NCI-H2196 treated with DMSO at 0.1 percent for 48 hours (cell line): ENCODE data around the gene SMAD7.

Source experiments
- DNase-seq: peaks from one replicate; lab custom pipeline; 2025; ENCODE audit not compliant: unreplicated experiment; lab: John Stamatoyannopoulos, UW

The SMAD7 gene, protein sequence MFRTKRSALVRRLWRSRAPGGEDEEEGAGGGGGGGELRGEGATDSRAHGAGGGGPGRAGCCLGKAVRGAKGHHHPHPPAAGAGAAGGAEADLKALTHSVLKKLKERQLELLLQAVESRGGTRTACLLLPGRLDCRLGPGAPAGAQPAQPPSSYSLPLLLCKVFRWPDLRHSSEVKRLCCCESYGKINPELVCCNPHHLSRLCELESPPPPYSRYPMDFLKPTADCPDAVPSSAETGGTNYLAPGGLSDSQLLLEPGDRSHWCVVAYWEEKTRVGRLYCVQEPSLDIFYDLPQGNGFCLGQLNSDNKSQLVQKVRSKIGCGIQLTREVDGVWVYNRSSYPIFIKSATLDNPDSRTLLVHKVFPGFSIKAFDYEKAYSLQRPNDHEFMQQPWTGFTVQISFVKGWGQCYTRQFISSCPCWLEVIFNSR

DNA sequence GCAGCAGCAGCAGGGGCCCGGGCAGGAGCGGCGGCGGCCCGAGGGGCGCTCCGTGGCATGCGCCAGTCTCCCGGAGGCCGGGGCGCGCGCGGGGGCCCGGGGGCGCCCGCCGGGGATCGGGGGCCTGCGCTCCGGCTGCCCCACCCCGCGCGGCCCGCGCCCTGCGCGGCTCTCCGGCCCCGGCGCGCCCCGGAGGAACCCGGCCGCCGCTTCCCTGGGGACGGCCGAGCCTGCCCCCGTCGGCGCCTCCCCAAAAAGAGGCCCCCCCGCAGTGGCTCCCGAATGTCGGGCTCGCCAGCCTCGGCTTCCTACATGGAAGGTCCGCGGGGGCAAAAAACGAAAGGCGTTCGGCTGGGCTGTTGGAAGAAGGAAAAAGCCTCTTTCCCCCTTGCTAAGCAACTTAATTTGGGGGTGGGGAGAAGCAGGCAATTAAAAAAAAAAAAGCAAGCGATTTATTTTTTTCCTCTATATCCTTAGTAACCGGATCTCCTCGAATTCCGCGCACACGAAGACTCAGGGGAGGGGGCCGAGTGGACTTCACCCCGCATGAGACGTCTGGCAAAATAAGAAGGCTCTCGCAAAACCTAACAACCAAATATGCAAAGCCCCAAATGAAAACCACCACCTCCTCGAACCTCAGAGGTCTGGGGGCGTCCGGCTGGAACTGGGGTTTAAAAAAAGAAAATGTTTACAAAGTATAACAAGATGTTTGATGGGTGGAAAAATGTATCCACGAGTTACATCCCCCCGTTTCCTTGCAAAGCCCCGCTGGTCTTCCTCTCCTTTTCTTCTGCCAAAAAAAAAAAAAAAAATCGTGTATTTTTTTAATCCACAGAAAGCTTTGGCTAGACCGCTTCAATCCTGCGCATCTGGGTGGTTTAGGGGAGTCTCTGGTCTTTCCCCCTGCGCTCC lies at the start of gene SMAD7:
TSS of gene SMAD7 (minus strand) at position 430 of the 912 bp plus-strand sequence. CDS start 541 bp downstream, outside the sequence.
- no peak for DNase-seq

DNA sequence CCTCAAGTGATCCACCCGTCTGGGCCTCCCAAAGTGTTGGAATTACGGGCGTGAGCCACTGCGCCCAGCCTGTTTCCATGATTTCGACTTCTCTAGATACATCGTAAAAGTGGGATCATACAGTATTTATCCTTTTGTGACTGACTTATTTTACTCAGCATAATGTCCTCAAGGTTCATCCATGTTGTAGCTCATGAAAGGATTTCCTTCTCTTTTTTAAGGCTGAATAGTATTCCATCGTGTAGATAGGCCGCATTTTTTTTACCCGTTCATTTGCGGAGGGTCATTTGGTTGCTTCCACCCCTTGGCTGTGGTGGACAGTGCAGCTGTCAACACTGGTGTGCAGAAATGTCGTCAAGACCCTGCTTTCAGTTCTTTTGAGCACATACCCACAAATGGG lies 48.8 kb upstream of the SMAD7 start:
- DNase-seq, result no peak

DNA sequence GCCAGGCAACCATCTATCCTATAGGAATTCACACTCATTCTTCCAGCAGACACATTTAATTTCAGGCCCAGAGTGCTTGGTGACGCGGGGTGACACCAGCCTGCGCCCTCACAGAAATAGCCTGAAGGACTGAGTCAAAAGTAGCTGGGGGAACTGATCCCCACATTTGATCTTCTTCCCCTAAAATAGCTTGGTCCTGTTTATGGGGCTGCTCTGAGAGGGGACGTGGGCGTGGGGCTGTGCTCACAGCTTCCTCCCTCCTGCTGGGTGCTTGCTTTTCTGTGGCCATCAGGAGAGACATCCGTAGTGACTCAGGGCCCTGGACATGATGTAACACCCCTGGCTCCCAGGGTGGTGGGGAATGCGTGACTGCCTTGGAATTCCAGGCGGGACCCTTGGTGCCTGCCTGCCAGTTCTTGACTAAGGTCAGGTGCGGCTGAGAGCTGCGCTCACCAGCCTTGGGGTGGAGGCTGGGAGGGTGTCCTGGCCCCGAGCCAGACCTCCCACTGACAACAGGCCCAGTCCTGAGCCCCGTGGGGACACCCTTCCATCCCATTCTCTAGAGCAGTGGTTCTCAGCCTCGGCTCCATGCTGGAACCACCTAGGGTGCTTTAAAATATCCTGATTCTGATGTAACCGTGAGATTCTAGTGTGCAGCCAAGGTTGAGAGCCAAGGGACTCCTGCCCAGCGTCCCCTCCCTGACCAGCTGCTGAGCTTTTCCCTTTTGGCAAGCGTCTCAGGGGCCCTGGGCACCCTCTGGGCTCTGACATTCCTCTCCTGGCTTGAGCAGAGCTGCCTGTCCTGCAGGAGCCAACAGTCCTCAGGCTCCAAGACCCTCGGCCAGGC lies 47.4 kb upstream of the SMAD7 start:
- no peak for DNase-seq

DNA sequence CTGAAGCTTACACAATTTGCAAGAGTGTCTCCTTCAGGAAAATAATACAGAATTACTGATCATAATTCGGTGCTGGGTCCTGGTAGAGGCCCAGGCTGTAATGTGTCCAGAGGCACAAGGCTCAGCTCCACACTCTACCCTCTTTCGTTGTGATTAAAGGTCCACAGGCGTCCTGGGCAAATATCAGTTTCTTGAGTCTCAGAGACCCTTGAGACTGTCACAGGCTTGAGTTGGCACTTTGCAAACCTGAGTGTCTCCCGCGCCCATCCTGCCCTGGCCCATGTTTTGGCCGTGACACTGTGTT lies 46.9 kb upstream of the SMAD7 start:
- DNase-seq, result no peak

DNA sequence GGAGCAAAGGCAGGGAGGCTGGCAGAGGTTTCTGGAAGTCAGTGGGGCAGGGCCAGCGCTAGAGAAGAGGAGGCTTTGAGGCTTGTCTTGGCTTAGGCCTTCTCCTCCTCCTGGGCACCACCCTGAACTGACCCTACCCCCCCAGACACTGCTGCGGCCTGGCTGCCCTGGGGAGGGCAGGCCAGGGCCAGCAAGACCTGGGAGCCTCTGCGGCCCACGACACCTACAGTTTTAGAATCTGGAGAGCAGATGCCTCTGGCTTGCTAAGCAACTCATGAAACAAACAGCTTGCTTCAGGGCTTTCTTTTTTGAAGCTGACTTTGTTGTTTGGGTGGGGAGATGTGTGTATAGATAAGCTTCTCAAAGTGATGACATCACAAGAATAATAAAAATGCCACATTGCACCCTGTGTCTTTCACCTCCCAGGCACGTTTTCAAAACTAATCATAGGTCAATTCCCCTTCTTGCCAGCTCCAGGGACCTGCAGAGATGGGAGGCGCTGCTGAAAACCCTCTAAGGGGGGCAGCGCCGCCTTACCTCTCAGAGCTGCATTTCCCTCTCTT lies 46.2 kb upstream of the SMAD7 start:
- no peak for DNase-seq

- no peak for DNase-seq
Measured at GRCh38 chr18:48996041-48996440, 45.3 kb upstream of the SMAD7 start.

- DNase-seq, result no peak
Measured at GRCh38 chr18:48994926-48995835, 44.4 kb upstream of the SMAD7 start.

GRCh38 chr18:48994044-48994651 lies 43.4 kb upstream of the SMAD7 start:
- no peak for DNase-seq

- no peak for DNase-seq
Measured at GRCh38 chr18:48993586-48993985, 42.8 kb upstream of the SMAD7 start.

DNA sequence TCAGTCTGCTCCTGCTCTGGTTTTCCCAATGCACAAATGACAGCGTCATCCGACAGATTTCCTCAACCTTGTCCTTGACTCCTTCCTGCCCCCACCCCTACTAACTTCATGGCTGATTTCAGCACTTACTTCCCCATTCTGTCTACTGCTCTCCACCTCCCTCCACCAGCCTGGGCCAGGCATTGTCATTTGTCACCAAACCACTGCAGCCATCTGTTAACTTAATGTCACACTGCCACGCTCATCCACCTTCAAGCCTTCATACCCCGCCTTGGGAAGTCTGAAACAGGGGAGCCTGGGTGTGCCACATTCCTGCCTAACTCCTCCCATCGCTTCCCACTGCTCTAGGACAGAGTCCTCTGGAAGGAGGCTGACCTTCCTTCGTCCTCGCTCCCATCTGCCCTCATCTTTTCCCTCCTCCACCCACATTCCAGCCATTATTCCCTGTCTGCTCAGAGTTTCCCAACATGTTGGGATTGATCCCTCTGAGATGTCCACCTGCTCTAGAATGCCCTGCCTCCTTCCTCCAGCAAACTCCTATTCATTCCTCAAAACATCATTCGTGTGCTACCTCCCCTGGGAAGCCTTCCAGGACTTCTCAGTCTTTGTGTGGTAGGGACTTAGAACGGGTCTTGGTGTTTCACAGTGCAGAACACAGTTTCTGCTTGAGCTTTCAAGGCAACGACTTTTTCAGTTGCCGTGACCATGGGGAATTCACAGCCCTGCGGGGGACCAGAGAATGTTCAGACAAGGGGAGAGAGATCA lies 42.2 kb upstream of the SMAD7 start:
- no peak for DNase-seq

DNA sequence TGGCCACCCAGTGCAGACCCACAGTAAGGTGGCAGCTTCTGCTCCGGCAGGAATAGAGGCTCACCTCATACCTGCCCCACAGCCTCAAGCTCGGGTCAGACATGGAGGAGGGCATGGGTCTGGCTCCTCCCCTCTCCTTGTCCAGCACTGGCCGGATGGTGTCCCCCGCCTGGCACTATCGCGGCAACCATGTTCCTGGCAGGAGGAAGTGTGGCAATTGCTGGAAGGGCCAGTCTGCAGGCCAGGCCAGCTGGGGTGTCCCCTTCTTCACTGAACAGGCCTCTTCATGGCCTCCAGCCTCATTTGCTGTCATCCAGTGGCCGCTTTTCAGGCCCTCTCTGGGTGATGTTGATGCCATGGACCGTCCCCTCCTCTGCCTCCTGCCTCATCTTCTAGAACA lies 41.4 kb upstream of the SMAD7 start:
- DNase-seq, result no peak

DNA sequence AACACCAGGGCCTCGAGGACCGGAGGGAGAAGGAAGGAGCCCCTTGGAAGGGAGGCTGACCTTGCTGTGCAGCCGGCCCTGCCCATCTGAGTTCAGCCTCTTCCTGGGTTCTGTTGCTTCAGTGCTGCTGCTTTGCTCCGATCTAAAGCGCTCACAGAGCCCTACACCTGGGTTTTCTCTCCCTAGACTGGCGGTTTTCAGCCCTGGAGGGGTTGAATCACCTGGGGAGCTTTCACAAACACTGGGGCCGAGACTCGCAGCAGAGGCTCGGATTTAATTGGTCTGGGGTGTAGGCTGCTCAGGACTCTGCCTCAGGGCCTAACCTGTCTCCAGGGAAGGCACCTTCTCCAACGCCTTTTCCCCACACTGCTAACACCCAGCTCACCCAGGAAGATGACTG lies 40.9 kb upstream of the SMAD7 start:
- no peak for DNase-seq

DNA sequence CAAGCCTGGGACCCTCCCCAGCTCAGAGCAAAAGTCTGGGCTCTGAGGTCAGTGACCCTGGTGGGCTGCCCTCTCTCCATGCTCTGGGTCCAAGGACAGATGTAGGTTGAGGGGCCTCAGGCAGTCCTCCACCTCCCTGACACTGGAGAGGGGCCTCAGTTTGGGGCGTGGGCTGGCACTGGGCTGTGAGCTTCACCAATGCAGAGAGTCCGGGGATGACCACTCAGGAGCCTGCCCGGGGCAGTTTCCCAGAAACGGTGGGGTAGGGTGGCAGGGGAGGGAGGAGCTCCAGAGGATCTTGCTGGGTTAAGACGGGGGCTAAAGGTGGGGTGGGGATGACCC lies 40.5 kb upstream of the SMAD7 start:
- no peak for DNase-seq

DNA sequence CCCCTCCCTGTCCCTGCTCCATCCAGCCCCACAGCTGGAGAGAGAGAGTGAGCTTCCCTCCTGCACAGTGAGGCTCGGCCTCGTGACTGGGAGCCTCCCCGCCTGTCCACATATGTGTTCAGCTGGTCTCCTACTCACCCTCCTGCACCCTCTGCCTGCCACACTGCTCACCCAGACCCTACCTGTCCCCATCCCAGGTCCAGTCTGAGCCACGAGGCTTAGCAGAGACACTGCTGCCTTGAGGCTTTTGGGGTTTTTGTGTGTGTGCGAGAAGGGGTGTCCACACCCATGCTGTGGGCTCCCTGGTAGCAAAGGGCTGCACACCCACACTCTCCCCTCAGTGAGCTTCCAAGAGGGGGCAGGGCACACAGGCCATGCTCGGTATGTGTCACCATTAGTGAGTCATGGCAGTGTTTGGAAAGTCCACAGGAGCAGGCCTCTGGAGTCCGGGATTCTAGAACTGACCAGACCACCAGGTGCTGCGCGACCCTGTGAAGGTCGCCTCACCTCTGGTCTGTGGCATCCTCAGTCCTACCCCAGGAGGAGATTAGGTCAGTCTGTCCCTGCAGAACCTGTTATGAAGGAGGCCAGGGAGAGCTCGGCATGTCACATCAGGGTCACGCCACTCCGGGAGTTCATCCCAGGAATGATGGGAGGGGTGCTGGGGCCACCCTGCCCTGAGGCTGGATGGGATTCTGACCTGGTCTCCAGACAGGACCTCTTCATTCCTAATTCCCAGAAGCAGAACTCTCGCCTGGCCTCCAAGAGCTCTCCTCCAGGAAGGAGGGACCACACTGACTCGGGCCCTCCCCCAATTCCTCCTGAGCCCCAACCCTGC lies 39.9 kb upstream of the SMAD7 start:
- no peak for DNase-seq

DNA sequence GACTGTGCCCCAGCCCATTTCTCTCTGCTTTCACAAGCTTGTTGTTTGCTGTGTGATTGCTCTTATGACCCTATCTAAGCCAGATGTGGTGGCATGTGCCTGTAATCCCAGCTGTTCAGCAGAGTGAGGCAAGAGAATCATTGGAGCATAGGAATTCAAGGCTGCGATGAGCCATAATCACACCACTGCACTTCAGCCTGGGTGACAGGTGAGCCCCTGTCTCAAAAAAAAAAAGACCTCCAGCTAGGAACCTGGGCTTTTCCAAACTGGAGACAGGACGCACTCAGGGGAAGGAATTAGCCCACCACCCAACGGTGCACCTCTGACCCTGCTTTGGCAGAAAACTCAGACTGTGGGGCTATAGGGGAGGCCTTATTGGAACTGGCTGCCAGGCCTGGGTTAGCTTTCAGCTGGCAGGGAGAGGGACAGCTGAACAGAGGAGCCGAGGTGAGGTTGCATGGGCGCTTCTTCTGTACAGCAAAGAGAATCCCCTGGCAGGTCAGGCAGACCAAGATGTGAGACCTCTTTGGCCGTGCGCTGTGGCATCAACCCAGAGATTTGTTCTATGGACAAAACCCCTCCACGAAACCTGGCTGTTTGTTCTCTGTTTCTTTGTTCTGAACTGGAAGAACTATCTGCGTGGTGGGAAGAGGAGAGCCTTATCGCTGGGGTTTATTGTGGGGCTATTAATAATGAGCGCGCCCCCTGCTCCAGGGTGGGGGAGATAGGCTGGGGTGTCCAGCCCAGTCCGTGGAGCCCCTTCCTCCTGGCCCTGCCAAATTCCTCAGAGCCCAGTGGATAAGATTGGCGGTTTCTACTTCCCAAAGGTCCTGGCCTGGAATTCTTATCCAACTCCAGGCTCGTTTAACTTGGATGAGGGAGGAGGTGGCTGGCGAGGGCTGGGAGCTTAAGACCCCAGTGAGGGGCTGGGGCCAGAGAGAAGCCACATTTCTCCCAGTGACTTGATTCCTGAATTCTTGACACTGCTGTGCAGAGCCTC lies 38.8 kb upstream of the SMAD7 start:
- no peak for DNase-seq

DNA sequence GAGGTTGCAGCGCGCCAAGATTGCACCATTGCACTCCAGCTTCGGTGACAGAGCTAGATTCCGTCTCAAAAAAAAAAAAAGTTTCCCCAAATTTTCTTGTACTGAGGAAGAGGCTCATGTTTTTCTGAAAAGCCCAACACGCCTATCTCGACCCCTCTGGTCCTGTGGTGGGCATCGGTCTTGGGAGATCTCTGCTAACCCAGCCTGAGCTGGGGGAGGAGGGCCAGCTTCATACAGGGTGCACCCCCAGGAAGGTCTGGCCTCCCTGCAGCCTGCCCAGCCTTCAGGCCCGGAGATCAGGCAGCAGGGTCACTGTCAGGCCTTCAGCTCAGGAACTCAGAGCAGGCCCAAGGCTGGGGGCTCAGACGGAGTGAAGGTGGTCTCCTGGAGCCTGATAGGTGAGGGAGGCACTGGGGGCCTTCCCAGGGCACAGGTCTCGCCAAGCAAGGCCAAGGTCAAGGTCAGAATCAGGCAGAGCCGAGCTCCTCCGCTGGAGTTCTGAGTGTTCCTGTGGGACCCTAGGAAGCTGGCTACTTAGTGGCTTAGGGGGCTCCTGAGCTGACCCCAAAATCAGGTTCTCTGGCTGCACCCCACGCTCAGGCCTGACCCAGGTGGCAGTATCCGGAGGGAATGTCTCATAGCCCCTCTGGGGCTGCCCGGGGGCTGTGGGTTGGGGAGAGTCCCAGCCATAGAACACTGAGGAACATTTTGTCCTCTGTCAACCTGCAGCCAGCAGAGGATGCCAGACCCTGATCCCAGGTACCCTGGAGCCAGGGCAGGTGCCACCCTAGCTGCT lies 37.9 kb upstream of the SMAD7 start:
- no peak for DNase-seq
